Measurements from ENCODE around the gene LGALS4.
"Not testable (repeated sequence)": the region's sequence is repeated elsewhere in the genome, so short reads cannot be mapped to it uniquely, and the experiment has no call there.

The LGALS4 gene

DNA sequence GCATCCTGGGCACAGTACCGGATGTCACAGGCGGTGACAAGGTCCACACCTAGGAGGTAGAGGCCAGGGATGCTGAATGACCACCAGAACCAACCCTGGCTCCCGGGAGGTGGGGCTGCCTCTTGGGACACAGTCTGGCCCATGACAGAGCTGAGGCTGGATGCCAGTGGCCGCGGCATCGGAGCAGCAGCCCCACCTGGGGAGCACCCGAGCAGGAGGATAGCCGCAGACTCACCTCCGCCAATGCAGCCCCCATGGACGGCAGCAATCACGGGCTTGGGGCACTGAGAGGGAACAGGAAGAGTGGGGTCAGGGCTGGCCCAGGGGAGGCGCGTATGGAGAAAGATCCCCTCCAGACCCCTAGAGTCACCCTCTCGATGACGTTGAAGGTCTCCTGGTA, 4.3 kb upstream of the LGALS4 start:
- no peak overlapping the region for H3K9ac ChIP-seq (ENCODE audit: low read length in 2 of 2)
- peaks cover 4% of the 10 kb centered on the region for H3K4me1 ChIP-seq (ENCODE audit: control insufficient read depth, insufficient read depth, low read length)
- peaks cover 24 to 29% of the 10 kb centered on the region in 2 donors for H3K36me3 ChIP-seq (ENCODE audit: control insufficient read depth in 2 of 2, insufficient read depth in 2 of 2, low read length in 2 of 2)
- no peaks in the 10 kb centered on the region for H3K27me3 ChIP-seq (ENCODE audit: control insufficient read depth in 1 of 2, insufficient read depth in 2 of 2, low read length in 2 of 2)
- H3K9me3 ChIP-seq (ENCODE audit: control insufficient read depth in 2 of 2, low read length in 2 of 2), result no peaks in the 10 kb centered on the region
- no peak overlapping the region for H3K27ac ChIP-seq (ENCODE audit: low read length)
- H3K4me3 ChIP-seq (ENCODE audit: low read length in 2 of 2), result no peak overlapping the region

DNA sequence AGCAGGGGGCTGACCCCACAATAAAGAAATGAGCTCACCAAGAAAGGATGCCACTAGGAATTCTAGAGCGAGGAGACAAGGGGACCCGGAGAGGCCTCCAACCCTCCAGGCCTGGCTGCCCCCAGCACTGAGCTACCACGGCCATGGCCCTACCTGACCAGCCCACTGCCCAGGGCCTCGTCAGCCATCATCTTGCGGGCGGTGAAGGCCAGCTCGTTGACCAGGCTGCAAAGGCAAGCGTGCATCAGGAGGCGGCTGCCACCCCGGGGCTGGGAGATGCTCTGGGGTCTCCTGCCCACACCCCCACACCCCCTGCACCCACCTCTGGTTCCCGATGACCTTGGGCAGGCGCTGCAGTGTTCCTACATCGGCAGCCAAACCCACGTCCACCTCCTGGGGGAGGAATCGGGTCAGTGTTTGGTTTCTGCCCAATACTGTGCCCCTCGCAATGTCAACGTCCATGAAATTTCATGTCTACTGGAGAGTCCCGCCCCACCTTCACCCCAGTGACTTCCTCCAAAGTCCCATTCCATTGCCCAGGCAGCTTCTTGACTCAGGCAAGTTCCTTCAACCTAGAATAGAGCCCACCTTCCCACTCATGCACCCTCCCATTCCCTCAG, 3.5 kb upstream of the LGALS4 start:
- H3K9me3 ChIP-seq (ENCODE audit: control insufficient read depth in 2 of 2, low read length in 2 of 2), result no peaks in the 10 kb centered on the region
- H3K27me3 ChIP-seq (ENCODE audit: control insufficient read depth in 1 of 2, insufficient read depth in 2 of 2, low read length in 2 of 2), result no peaks in the 10 kb centered on the region
- no peak overlapping the region for H3K9ac ChIP-seq (ENCODE audit: low read length in 2 of 2)
- H3K27ac ChIP-seq (ENCODE audit: low read length), result no peak overlapping the region
- peaks cover 4% of the 10 kb centered on the region for H3K4me1 ChIP-seq (ENCODE audit: control insufficient read depth, insufficient read depth, low read length)
- H3K4me3 ChIP-seq (ENCODE audit: low read length in 2 of 2), result no peak overlapping the region
- H3K36me3 ChIP-seq (ENCODE audit: control insufficient read depth in 2 of 2, insufficient read depth in 2 of 2, low read length in 2 of 2), result peaks cover 24 to 29% of the 10 kb centered on the region in 2 donors

DNA sequence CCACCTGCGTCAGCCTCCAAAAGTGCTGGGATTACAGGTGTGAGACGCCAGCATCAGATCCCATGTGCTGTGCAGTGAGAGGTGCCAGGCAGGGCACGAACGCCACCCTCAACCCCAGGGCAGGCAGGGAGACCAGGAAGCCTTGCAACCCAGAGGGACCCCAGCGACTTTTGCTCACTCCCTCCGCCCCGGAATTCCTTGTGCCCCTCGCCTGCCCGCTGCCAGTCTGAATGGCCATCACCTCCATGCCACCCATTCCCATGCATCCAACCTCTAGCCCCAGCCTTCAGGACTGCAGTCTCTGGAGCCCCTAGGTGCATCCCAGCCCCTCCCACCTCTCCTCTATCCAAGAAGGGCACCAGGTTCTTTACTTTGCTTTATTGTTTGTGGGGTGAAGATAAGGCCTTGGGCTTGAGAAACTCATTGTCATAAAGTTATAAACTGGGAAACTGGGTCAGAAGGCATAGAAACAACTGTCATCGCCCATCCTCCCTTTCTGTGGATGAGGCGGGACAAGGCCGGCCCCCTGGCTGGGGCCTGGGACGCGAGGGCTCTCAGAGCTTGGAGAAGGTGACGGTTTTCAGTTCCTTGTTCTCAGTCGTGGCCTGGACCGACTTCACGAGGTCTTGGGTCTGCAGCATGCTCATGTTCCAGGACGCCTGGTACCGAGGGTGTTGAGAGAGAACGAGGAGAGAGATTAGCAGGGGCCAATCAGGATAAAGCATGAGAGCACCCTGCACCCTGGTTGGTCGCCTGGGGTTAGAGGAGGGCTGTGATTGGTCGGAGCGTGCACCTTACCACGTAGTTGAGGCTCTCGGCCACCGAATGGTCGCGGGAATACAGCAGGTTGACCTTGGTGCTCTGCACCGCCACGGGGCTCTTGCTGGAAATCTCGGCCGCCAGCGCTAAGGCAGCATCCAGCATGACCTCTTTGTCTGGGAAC, 2.6 kb upstream of the LGALS4 start:
- no peak overlapping the region for H3K4me3 ChIP-seq (ENCODE audit: low read length in 2 of 2)
- H3K4me1 ChIP-seq (ENCODE audit: control insufficient read depth, insufficient read depth, low read length), result peaks cover 4% of the 10 kb centered on the region
- H3K9me3 ChIP-seq (ENCODE audit: control insufficient read depth in 2 of 2, low read length in 2 of 2), result no peaks in the 10 kb centered on the region
- H3K27me3 ChIP-seq (ENCODE audit: control insufficient read depth in 1 of 2, insufficient read depth in 2 of 2, low read length in 2 of 2), result no peaks in the 10 kb centered on the region
- H3K9ac ChIP-seq (ENCODE audit: low read length in 2 of 2), result no peak overlapping the region
- peaks cover 23 to 29% of the 10 kb centered on the region in 2 donors for H3K36me3 ChIP-seq (ENCODE audit: control insufficient read depth in 2 of 2, insufficient read depth in 2 of 2, low read length in 2 of 2)
- no peak overlapping the region for H3K27ac ChIP-seq (ENCODE audit: low read length)

DNA sequence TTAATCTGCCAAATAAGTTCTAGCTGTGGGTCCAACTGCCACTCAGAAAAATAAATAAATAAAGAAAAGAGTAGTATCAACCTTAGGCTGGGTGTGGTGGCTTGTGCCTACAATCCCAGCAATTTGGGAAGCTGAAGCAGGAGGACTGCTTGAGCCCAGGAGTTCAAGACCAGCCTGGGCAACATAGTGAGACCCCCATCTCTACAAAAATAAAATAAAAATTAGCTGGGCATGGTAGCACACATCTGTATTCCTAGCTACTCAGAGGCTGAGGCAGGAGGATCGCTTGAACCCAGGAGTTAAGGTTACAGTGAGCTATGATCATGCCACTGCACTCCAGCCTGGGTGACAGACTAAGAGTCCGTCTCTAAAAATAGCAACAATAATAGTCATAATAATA, 1.2 kb upstream of the LGALS4 start:
- H3K4me1 ChIP-seq (ENCODE audit: control insufficient read depth, insufficient read depth, low read length); H3K9ac ChIP-seq (ENCODE audit: low read length in 2 of 2); H3K27ac ChIP-seq (ENCODE audit: low read length); H3K4me3 ChIP-seq (ENCODE audit: low read length in 2 of 2); H3K27me3 ChIP-seq (ENCODE audit: control insufficient read depth in 1 of 2, insufficient read depth in 2 of 2, low read length in 2 of 2); H3K9me3 ChIP-seq (ENCODE audit: control insufficient read depth in 2 of 2, low read length in 2 of 2): not testable (repeated sequence)
- H3K36me3 ChIP-seq (ENCODE audit: control insufficient read depth in 2 of 2, insufficient read depth in 2 of 2, low read length in 2 of 2), result peaks cover 23 to 29% of the 10 kb centered on the region in 2 donors

DNA sequence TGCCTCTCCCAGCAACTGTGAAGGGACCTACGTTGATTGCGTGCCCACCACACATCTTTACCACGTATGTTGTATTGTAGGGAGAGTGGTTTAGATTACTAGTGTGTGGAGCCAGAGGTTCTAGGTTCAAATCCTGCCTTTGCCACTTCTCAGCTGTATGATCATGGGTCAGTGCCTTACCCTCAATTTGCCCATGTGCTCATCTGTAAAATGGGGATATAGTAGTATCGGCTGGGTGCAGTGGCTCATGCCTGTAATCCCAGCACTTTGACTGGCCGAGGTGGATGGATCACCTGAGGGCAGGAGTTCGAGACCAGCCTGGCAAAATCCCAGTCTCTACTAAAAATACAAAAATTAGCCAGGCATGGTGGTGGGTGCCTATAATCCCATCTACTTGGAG, 578 bp upstream of the LGALS4 start:
- Histone ChIP-seq H3K4me1 (ENCODE audit: control insufficient read depth, insufficient read depth, low read length) (no peaks in the 10 kb centered on the region), H3K36me3 (ENCODE audit: control insufficient read depth in 2 of 2, insufficient read depth in 2 of 2, low read length in 2 of 2) (peaks cover 23 to 29% of the 10 kb centered on the region in 2 donors), H3K27me3 (ENCODE audit: control insufficient read depth in 1 of 2, insufficient read depth in 2 of 2, low read length in 2 of 2) (no peaks in the 10 kb centered on the region), H3K4me3 (ENCODE audit: low read length in 2 of 2) (no peak overlapping the region), H3K9me3 (ENCODE audit: control insufficient read depth in 2 of 2, low read length in 2 of 2) (no peaks in the 10 kb centered on the region), H3K27ac (ENCODE audit: low read length) (no peak overlapping the region), H3K9ac (ENCODE audit: low read length in 2 of 2) (no peak overlapping the region)

DNA sequence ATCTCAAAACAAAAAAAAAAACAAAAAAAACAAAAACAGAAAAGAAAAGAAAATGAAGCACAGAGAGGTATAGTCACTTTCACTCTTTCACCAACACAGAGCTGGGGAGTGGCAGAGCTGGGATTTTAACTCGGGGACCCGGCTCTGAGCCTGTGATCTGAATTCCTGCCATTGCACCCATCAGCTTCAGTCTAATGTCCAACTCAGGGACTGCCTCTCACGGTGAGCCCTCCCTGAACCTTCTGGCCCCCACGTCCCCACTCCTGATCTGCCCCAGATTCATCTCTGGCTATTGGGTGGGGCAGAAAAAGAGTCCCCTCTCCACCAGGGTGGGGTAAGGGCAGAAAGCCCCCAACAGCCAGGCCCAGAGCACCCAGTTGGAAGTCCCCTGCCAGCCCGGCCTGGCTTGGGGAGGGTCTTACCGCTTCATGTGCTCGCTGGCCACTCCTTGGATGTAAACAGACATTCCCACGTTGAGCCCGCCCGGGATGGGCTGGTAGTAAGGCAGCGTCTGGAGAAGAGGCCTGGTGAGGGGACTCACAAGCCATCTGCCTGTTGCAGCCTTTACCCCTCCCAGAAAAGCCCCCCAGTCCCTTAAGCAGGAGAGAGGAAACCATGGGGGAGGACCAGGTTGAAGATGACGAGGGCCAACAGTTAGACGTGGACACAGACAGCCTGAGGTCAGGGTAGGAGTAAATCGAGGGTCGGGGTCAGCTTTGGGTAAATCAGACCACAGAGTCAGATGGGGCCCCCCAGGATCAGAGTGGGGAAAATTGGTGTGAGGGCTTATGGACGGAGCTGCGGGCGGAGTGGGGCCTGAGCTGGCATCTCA, 520 bp downstream of the LGALS4 start:
- H3K9me3 ChIP-seq (ENCODE audit: control insufficient read depth in 2 of 2, low read length in 2 of 2), result no peaks in the 10 kb centered on the region
- no peak overlapping the region for H3K4me3 ChIP-seq (ENCODE audit: low read length in 2 of 2)
- H3K4me1 ChIP-seq (ENCODE audit: control insufficient read depth, insufficient read depth, low read length), result no peaks in the 10 kb centered on the region
- no peak overlapping the region for H3K27ac ChIP-seq (ENCODE audit: low read length)
- H3K27me3 ChIP-seq (ENCODE audit: control insufficient read depth in 1 of 2, insufficient read depth in 2 of 2, low read length in 2 of 2), result no peaks in the 10 kb centered on the region
- peaks cover 20 to 21% of the 10 kb centered on the region in 2 donors for H3K36me3 ChIP-seq (ENCODE audit: control insufficient read depth in 2 of 2, insufficient read depth in 2 of 2, low read length in 2 of 2)
- H3K9ac ChIP-seq (ENCODE audit: low read length in 2 of 2), result no peak overlapping the region

DNA sequence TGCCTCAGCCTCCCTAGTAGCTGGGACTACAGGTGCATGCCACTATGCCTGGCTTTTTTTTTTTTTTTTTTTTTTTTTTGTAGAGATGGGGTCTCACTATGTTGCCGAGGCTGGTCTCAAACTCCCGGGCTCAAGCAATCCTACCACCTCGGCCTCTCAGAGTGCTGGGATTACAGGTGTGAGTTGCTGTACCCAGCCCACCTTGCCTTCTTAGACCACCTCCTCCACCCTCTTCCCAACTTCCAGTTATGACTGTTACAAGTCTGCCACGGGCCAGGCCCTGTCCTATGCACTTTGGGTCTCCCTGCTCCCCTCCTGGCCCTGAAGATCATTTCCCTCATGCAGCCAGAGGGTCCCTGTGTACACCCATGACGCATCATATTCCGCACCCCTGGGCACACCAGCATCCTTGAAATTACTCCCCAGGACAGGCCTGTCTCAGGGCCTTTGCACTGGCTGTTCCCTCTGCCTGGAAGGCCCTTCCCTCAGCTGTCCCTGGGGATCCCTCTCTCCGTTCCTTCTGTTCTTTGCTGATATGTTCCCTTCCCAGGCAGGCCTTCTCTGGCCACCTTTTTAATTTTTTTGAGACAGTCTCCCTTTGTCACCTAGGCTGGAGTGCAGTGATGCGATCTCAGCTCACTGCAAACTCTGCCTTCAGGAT, 3.0 kb downstream of the LGALS4 start:
- no peaks in the 10 kb centered on the region for H3K9me3 ChIP-seq (ENCODE audit: control insufficient read depth in 2 of 2, low read length in 2 of 2)
- no peak overlapping the region for H3K27ac ChIP-seq (ENCODE audit: low read length)
- H3K4me1 ChIP-seq (ENCODE audit: control insufficient read depth, insufficient read depth, low read length), result no peaks in the 10 kb centered on the region
- no peak overlapping the region for H3K9ac ChIP-seq (ENCODE audit: low read length in 2 of 2)
- H3K27me3 ChIP-seq (ENCODE audit: control insufficient read depth in 1 of 2, insufficient read depth in 2 of 2, low read length in 2 of 2), result no peaks in the 10 kb centered on the region
- no peaks in the 10 kb centered on the region for H3K36me3 ChIP-seq (ENCODE audit: control insufficient read depth in 2 of 2, insufficient read depth in 2 of 2, low read length in 2 of 2)
- H3K4me3 ChIP-seq (ENCODE audit: low read length in 2 of 2), result no peak overlapping the region

DNA sequence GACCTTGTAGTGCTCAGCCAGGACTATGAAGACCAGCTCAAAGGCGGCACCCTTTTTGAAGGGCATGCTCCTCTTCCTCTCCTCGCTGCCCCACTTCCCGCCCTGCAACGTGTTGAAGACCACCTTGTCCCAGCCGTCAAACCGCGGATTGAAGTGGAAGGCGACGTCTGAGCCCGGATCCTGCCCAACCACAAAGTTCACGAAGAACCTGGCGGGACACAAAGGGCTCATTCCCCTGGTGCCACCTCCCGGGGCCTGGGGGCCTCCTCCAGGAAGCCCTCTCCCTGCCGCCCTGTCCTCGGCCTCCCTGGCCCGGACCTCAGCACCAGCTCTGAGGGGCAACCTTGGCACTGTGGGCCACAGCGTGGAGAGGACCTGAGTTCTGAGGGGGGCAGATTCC, 4.0 kb downstream of the LGALS4 start:
- Histone ChIP-seq H3K9me3 (ENCODE audit: control insufficient read depth in 2 of 2, low read length in 2 of 2) (no peaks in the 10 kb centered on the region), H3K36me3 (ENCODE audit: control insufficient read depth in 2 of 2, insufficient read depth in 2 of 2, low read length in 2 of 2) (no peaks in the 10 kb centered on the region)

DNA sequence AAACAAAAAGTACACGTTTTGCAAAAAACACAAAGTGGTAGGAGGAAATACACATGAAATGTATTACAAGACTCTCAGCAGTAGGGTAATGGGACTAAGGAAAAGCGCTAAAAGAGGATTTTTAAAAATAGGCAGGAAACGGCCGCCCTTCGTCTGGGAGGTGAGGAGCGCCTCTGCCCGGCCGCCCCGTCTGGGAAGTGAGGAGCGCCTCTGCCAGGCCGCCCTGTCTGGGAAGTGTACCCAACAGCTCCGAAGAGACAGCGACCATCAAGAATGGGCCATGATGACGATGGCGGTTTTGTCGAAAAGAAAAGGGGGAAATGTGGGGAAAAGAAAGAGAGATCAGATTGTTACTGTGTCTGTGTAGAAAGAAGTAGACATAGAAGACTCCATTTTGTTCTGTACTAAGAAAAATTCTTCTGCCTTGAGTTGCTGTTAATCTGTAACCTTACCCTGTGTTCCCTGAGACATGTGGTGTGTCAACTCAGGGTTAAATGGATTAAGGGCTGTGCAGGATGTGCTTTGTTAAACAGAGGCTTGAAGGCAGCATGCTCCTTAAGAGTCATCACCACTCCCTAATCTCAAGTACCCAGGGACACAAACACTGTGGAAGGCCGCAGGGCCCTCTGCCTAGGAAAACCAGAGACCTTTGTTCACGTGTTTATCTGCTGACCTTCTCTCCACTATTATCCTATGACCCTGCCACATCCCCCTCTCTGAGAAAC, 5.2 kb downstream of the LGALS4 start:
- not testable (repeated sequence) for H3K36me3 ChIP-seq (ENCODE audit: control insufficient read depth in 2 of 2, insufficient read depth in 2 of 2, low read length in 2 of 2); H3K4me1 ChIP-seq (ENCODE audit: control insufficient read depth, insufficient read depth, low read length); H3K9me3 ChIP-seq (ENCODE audit: control insufficient read depth in 2 of 2, low read length in 2 of 2); H3K27ac ChIP-seq (ENCODE audit: low read length); H3K27me3 ChIP-seq (ENCODE audit: control insufficient read depth in 1 of 2, insufficient read depth in 2 of 2, low read length in 2 of 2); H3K4me3 ChIP-seq (ENCODE audit: low read length in 2 of 2); H3K9ac ChIP-seq (ENCODE audit: low read length in 2 of 2)

More for the DNA sequence above, 4.0 kb downstream of the LGALS4 start:
- Histone ChIP-seq H3K27ac (ENCODE audit: low read length) (no peak overlapping the region), H3K27me3 (ENCODE audit: control insufficient read depth in 1 of 2, insufficient read depth in 2 of 2, low read length in 2 of 2) (no peaks in the 10 kb centered on the region), H3K9ac (ENCODE audit: low read length in 2 of 2) (no peak overlapping the region), H3K4me3 (ENCODE audit: low read length in 2 of 2) (no peak overlapping the region), H3K4me1 (ENCODE audit: control insufficient read depth, insufficient read depth, low read length) (no peaks in the 10 kb centered on the region)

DNA sequence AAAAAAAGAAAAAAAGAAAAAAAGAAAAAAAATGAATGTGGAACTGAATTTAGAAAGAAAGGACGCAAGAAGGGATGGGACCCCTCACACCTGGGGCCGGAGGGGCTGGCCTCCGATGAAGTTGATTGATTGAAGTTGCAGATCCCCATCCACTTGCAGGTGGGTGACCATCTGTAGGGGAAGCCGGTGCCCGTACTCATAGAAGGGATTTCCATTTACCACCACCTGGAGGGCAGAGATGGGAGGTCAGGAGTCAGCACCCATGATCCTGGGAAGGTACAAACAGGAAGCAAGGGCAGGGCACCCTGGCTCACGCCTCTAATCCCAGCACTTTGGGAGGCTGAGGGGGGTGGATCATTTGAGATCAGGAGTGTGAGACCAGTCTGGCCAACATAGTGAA, 6.4 kb downstream of the LGALS4 start:
- no peaks in the 10 kb centered on the region for H3K4me1 ChIP-seq (ENCODE audit: control insufficient read depth, insufficient read depth, low read length)
- H3K27ac ChIP-seq (ENCODE audit: low read length), result no peak overlapping the region
- H3K9me3 ChIP-seq (ENCODE audit: control insufficient read depth in 2 of 2, low read length in 2 of 2), result no peaks in the 10 kb centered on the region
- H3K4me3 ChIP-seq (ENCODE audit: low read length in 2 of 2), result no peak overlapping the region
- H3K27me3 ChIP-seq (ENCODE audit: control insufficient read depth in 1 of 2, insufficient read depth in 2 of 2, low read length in 2 of 2), result no peaks in the 10 kb centered on the region
- peaks cover 0 to 2% of the 10 kb centered on the region in 2 donors for H3K36me3 ChIP-seq (ENCODE audit: control insufficient read depth in 2 of 2, insufficient read depth in 2 of 2, low read length in 2 of 2)
- no peak overlapping the region for H3K9ac ChIP-seq (ENCODE audit: low read length in 2 of 2)

Measured in stomach smooth muscle (tissue), 2 donors.